ENCODE data around the gene VN1R4. TPM values are rescaled to one million over a fixed set of nuclear protein-coding genes. Genes with fewer than 3 reads are reported as not detected.
"Not testable (repeated sequence)": the region's sequence is repeated elsewhere in the genome, so short reads cannot be mapped to it uniquely, and the experiment has no call there.

The VN1R4 gene
- total and polyA plus RNA-seq, 2 donors (not counting 1 experiment from before 2014, with no cell fraction given), result not detected

DNA sequence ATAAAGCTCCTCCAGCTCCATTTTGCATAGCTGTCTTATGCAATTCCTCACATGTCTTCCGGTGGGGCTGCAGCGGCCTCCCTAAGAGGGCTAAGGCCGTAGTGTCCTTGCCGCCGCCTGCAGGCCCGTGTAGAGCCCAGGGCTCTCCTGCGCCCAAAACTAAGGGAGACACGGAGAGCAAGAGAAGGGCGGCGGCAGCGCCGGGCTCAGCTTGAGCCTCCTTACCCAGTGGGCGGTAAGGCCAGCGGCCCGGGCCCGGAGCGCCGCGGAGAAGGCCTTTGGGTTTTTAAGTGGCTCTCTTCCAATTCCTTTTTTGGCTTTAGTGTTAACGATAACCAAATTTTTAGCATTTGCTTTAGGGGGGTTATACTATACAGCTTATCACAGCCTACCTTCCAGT, 42.9 kb downstream of the VN1R4 start:
- Mint-ChIP-seq H3K27me3 (no peaks in the 10 kb centered on the region), H3K9me3 (ENCODE audit: insufficient read depth) (peaks cover 26% of the 10 kb centered on the region), H3K4me3 (no peak overlapping the region), H3K27ac (no peak overlapping the region), H3K4me1 (no peaks in the 10 kb centered on the region)
- H3K4me1 ChIP-seq (ENCODE audit: control insufficient read depth in 2 of 2, insufficient read depth in 2 of 2, low read length in 2 of 2), result no peaks in the 10 kb centered on the region
- no peaks in the 10 kb centered on the region for H3K36me3 ChIP-seq (replicated peaks in 1 of 2; ENCODE audit: control extremely low read depth in 1 of 2, control insufficient read depth in 1 of 2, extremely low read depth in 1 of 2, insufficient read depth in 2 of 2, low read length in 1 of 2)
- ChIA-PET CTCF (no interaction called here), POLR2A (no interaction called here)
- H3K9me3 ChIP-seq (ENCODE audit: control extremely low read depth in 1 of 3, control insufficient read depth in 2 of 3, insufficient read depth in 1 of 3, low read length in 2 of 3), result peaks cover 7 to 66% (median 59%) of the 10 kb centered on the region in 3 donors
- H3K4me3 ChIP-seq (ENCODE audit: control extremely low read depth in 1 of 5, extremely low read depth in 1 of 5, insufficient read depth in 1 of 5, low read depth in 2 of 5, low read length in 4 of 5), result no peak overlapping the region
- no peak overlapping the region for H3K4me2 ChIP-seq (replicated peaks; ENCODE audit: low read depth, low read length, poor library complexity, severe bottlenecking)
- ATAC-seq (ENCODE audit: low read depth) (no peak), DNase-seq (no peak)
- H2AFZ ChIP-seq (ENCODE audit: insufficient read depth, low read depth, low read length, poor library complexity, severe bottlenecking), result no peak overlapping the region
- TF ChIP-seq EZH2 (IDR thresholded peaks at IDR 0.05; ENCODE audit: borderline replicate concordance, insufficient read depth, low read depth, low read length, poor library complexity, severe bottlenecking), result no peak
- TF ChIP-seq, protein P1, sequence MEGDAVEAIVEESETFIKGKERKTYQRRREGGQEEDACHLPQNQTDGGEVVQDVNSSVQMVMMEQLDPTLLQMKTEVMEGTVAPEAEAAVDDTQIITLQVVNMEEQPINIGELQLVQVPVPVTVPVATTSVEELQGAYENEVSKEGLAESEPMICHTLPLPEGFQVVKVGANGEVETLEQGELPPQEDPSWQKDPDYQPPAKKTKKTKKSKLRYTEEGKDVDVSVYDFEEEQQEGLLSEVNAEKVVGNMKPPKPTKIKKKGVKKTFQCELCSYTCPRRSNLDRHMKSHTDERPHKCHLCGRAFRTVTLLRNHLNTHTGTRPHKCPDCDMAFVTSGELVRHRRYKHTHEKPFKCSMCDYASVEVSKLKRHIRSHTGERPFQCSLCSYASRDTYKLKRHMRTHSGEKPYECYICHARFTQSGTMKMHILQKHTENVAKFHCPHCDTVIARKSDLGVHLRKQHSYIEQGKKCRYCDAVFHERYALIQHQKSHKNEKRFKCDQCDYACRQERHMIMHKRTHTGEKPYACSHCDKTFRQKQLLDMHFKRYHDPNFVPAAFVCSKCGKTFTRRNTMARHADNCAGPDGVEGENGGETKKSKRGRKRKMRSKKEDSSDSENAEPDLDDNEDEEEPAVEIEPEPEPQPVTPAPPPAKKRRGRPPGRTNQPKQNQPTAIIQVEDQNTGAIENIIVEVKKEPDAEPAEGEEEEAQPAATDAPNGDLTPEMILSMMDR (IDR thresholded peaks at IDR 0.05), result no peak
- H4K20me1 ChIP-seq (ENCODE audit: control insufficient read depth, insufficient read depth, low read length, poor library complexity, severe bottlenecking), result no peaks in the 10 kb centered on the region
- H3K27me3 ChIP-seq (replicated peaks in 1 of 4; ENCODE audit: control extremely low read depth in 1 of 4, control insufficient read depth in 3 of 4, insufficient read depth in 4 of 4, low read length in 3 of 4), result no peaks in the 10 kb centered on the region
- no peak overlapping the region for H3K9ac ChIP-seq (ENCODE audit: low read length)
- intact Hi-C loops (cut with micrococcal nuclease), result no loop called here
- WGBS (ENCODE audit: insufficient coverage), result 89% methylated on average over 14 of the region's 20 CpGs
- no peak overlapping the region for H3K27ac ChIP-seq (ENCODE audit: low read length in 2 of 2)
- H3K79me2 ChIP-seq (ENCODE audit: control insufficient read depth, insufficient read depth, low read length), result no peaks in the 10 kb centered on the region

DNA sequence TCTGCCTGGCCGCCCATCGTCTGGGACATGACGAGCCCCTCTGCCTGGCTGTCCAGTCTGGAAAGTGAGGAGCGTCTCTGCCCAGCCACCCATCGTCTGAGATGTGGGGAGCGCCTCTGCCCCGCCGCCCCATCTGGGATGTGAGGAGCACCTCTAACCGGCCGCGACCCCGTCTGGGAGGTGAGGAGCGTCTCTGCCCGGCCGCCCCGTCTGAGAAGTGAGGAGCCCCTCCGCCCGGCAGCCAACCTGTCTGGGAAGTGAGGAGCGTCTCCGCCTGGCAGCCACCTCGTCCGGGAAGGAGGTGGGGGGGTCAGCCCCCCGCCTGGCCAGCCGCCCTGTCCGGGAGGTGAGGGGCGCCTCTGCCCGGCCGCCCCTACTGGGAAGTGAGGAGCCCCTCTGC, 44.8 kb downstream of the VN1R4 start:
- POLR2A ChIA-PET; H3K4me3 ChIP-seq (ENCODE audit: control extremely low read depth in 1 of 5, extremely low read depth in 1 of 5, insufficient read depth in 1 of 5, low read depth in 2 of 5, low read length in 4 of 5); ATAC-seq (ENCODE audit: low read depth); H3K4me1 Mint-ChIP-seq; H3K4me1 ChIP-seq (ENCODE audit: control insufficient read depth in 2 of 2, insufficient read depth in 2 of 2, low read length in 2 of 2); CTCF ChIA-PET; H4K20me1 ChIP-seq (ENCODE audit: control insufficient read depth, insufficient read depth, low read length, poor library complexity, severe bottlenecking); intact Hi-C loops (cut with micrococcal nuclease); H3K27ac Mint-ChIP-seq; H3K4me3 Mint-ChIP-seq; H3K36me3 ChIP-seq (replicated peaks in 1 of 2; ENCODE audit: control extremely low read depth in 1 of 2, control insufficient read depth in 1 of 2, extremely low read depth in 1 of 2, insufficient read depth in 2 of 2, low read length in 1 of 2); H3K9ac ChIP-seq (ENCODE audit: low read length); H3K79me2 ChIP-seq (ENCODE audit: control insufficient read depth, insufficient read depth, low read length); H3K4me2 ChIP-seq (replicated peaks; ENCODE audit: low read depth, low read length, poor library complexity, severe bottlenecking); DNase-seq; H2AFZ ChIP-seq (ENCODE audit: insufficient read depth, low read depth, low read length, poor library complexity, severe bottlenecking); H3K27ac ChIP-seq (ENCODE audit: low read length in 2 of 2); H3K27me3 Mint-ChIP-seq; H3K27me3 ChIP-seq (replicated peaks in 1 of 4; ENCODE audit: control extremely low read depth in 1 of 4, control insufficient read depth in 3 of 4, insufficient read depth in 4 of 4, low read length in 3 of 4): not testable (repeated sequence)
- H3K9me3 Mint-ChIP-seq (ENCODE audit: insufficient read depth), result peaks cover 30% of the 10 kb centered on the region
- H3K9me3 ChIP-seq (ENCODE audit: control extremely low read depth in 1 of 3, control insufficient read depth in 2 of 3, insufficient read depth in 1 of 3, low read length in 2 of 3), result peaks cover 5 to 62% (median 56%) of the 10 kb centered on the region in 3 donors
- no CpG with 5 or more reads among the region's 28 CpGs for WGBS (ENCODE audit: insufficient coverage)

Other genes starting within 250 kb of the VN1R4 start
- gene ERVV-2, start 223.0 kb downstream of the VN1R4 start, total RNA-seq, result not detected in 2 replicates
- gene ERVV-2, start 223.0 kb downstream of the VN1R4 start, polyA plus RNA-seq, result not detected in 2 replicates
- 87.8 and 97.5 TPM in 2 replicates for gene ZNF160, start 164.3 kb downstream of the VN1R4 start, total RNA-seq
- 49.9 and 63.6 TPM in 2 replicates for gene ZNF160, start 164.3 kb downstream of the VN1R4 start, polyA plus RNA-seq
- 6.7 and 8.2 TPM in 2 replicates for gene ZNF415, start 134.8 kb downstream of the VN1R4 start, total RNA-seq
- 4.2 and 4.5 TPM in 2 replicates for gene ZNF415, start 134.8 kb downstream of the VN1R4 start, polyA plus RNA-seq
- 31.6 and 40.5 TPM in 2 replicates for gene ZNF347, start 108.7 kb downstream of the VN1R4 start, total RNA-seq
- 3.0 and 3.3 TPM in 2 replicates for gene ZNF347, start 108.7 kb downstream of the VN1R4 start, polyA plus RNA-seq
- 16.3 and 18.1 TPM in 2 replicates for gene ZNF665, start 74.4 kb downstream of the VN1R4 start, total RNA-seq
- 7.0 and 12.8 TPM in 2 replicates for gene ZNF665, start 74.4 kb downstream of the VN1R4 start, polyA plus RNA-seq
- 19.3 and 19.4 TPM in 2 replicates for gene ZNF677, start 12.8 kb downstream of the VN1R4 start, total RNA-seq
- gene ZNF677, start 12.8 kb downstream of the VN1R4 start, polyA plus RNA-seq, result 11.1 and 12.5 TPM in 2 replicates
- gene VN1R2, start 9.4 kb downstream of the VN1R4 start, total RNA-seq, result not detected in 2 replicates
- not detected in 2 replicates for gene VN1R2, start 9.4 kb downstream of the VN1R4 start, polyA plus RNA-seq
- 16.9 and 17.4 TPM in 2 replicates for gene ZNF845, start 66.0 kb upstream of the VN1R4 start, total RNA-seq
- gene ZNF845, start 66.0 kb upstream of the VN1R4 start, polyA plus RNA-seq, result 2.3 and 2.4 TPM in 2 replicates
- gene ZNF525, start 98.0 kb upstream of the VN1R4 start, total RNA-seq, result 33.8 and 34.3 TPM in 2 replicates
- gene ZNF525, start 98.0 kb upstream of the VN1R4 start, polyA plus RNA-seq, result 7.5 and 12.9 TPM in 2 replicates
- 24.0 and 26.6 TPM in 2 replicates for gene ZNF765, start 127.4 kb upstream of the VN1R4 start, total RNA-seq
- gene ZNF765, start 127.4 kb upstream of the VN1R4 start, polyA plus RNA-seq, result 5.3 and 10.7 TPM in 2 replicates
- gene ZNF761, start 164.3 kb upstream of the VN1R4 start, total RNA-seq, result 14.9 and 18.9 TPM in 2 replicates
- gene ZNF761, start 164.3 kb upstream of the VN1R4 start, polyA plus RNA-seq, result 10.4 and 12.1 TPM in 2 replicates
- gene ZNF813, start 200.0 kb upstream of the VN1R4 start, total RNA-seq, result 7.8 and 10.8 TPM in 2 replicates
- gene ZNF813, start 200.0 kb upstream of the VN1R4 start, polyA plus RNA-seq, result 1.2 and 1.5 TPM in 2 replicates